A549 (cell line): ENCODE results near the gene CRYZ. TPM values are rescaled to one million over a fixed set of nuclear protein-coding genes. Genes with fewer than 3 reads are reported as not detected.

ENCODE experiments used
- ATAC-seq, 2 experiments: fragments of 200-7000 bp in 1 of 2; fragments of >200 bp in 1 of 2; cut with Nextera tagmentation in 1 of 2; cut with Tn5 transposase in 1 of 2; 3 replicates each; pipeline versions ENCODE4 v1.8.0 to v1.9.1; 2018 to 2020; ENCODE audit warnings: mild to moderate bottlenecking in 1 of 2, moderate library complexity in 1 of 2
- CTCF ChIA-PET: fragments of 300-600 bp; sonication (Branson Sonifier 250); formaldehyde crosslinking; extraction: SDS; loops from one replicate; lab custom pipeline; 2021; ENCODE audit warnings: antibody characterized with exemption, inconsistent platforms; lab: Yijun Ruan, JAX
- POLR2A ChIA-PET: fragments of 350-600 bp; formaldehyde crosslinking; extraction: SDS; loops from one replicate; lab custom pipeline; 2021; ENCODE audit warnings: antibody characterized with exemption, inconsistent platforms; lab: Yijun Ruan, JAX
- DNase-seq, 2 experiments: peaks; one replicate each; pipeline versions ENCODE4 v3.0.0 to v3.0.0-alpha.2; 2011 to 2016; ENCODE audit warnings: low read depth in 1 of 2, low spot score in 1 of 2
- FAIRE-seq: peaks from 2 replicates; lab custom pipeline; 2011; peaks lifted over from hg19 to GRCh38; lab: Jason Lieb, UNC
- H3K27ac ChIP-seq, 2 experiments: fragments of >200 bp; sonication (Bioruptor Twin); formaldehyde crosslinking; 3 replicates each; pipeline ENCODE4 v1.5.1; 2016 to 2017
- H3K4me1 ChIP-seq: fragments of >200 bp; sonication (Bioruptor Twin); formaldehyde crosslinking; 3 replicates; pipeline ENCODE4 v1.6.1; 2016
- H3K4me2 ChIP-seq: fragments of >200 bp; sonication (Bioruptor Twin); formaldehyde crosslinking; 3 replicates; pipeline ENCODE4 v1.6.1; 2016
- H3K4me3 ChIP-seq: fragments of >200 bp; sonication (Bioruptor Twin); formaldehyde crosslinking; 3 replicates; pipeline ENCODE4 v1.5.1; 2016
- H3K9me3 ChIP-seq: fragments of >200 bp; sonication (Bioruptor Twin); formaldehyde crosslinking; 3 replicates; pipeline ENCODE4 v1.6.1; 2016
- CBX2 ChIP-seq: fragments of 200-600 bp; sonication (generic); IDR thresholded peaks from 2 replicates; pipeline ENCODE4 v1.6.1; 2016; ENCODE audit warnings: low read depth, mild to moderate bottlenecking, borderline replicate concordance
- CBX8 ChIP-seq: fragments of 200-600 bp; sonication (generic); IDR thresholded peaks from 2 replicates; pipeline ENCODE4 v1.6.1; 2016
- CHD2 ChIP-seq: fragments of 150-350 bp; IDR thresholded peaks from 2 replicates; pipeline ENCODE4 v1.6.1; 2014; ENCODE audit warnings: low read length; ENCODE audit not compliant: partially characterized antibody
- E2F6 ChIP-seq: IDR thresholded peaks from 2 replicates; pipeline ENCODE4 v1.6.1; 2012; ENCODE audit warnings: low read depth, borderline replicate concordance
- ELK1 ChIP-seq: fragments of 150-350 bp; IDR thresholded peaks from 2 replicates; pipeline ENCODE4 v1.6.1; 2014; ENCODE audit warnings: low read depth, mild to moderate bottlenecking, low read length
- FOSB ChIP-seq: fragments of 250-450 bp; sonication (Bioruptor Pico); IDR thresholded peaks from 2 replicates; pipeline ENCODE4 v1.5.0; 2020; ENCODE audit warnings: mild to moderate bottlenecking, moderate library complexity
- GATA3 ChIP-seq: IDR thresholded peaks from 2 replicates; pipeline ENCODE4 v1.6.1; 2012; ENCODE audit warnings: borderline replicate concordance
- HOXA7 ChIP-seq: fragments of 250-450 bp; sonication (Bioruptor Pico); IDR thresholded peaks from 2 replicates; pipeline ENCODE4 v1.5.0; 2020; ENCODE audit warnings: mild to moderate bottlenecking, moderate library complexity
- HOXB5 ChIP-seq: fragments of 250-450 bp; sonication (Bioruptor Pico); IDR thresholded peaks from 2 replicates; pipeline ENCODE4 v1.5.0; 2020; ENCODE audit warnings: mild to moderate bottlenecking, moderate library complexity
- MAFK ChIP-seq: fragments of 450-650 bp; IDR thresholded peaks from 2 replicates; pipeline ENCODE4 v1.6.1; 2014; ENCODE audit not compliant: partially characterized antibody
- MAX ChIP-seq: IDR thresholded peaks from 2 replicates; pipeline ENCODE4 v1.6.1; 2012
- NFE2L2 ChIP-seq: fragments of 150-350 bp; conservative IDR thresholded peaks from 2 replicates; pipeline ENCODE4 v1.6.1; 2014; ENCODE audit warnings: low read length
- NR3C1 ChIP-seq: fragments of >200 bp; sonication (Bioruptor Twin); formaldehyde crosslinking; IDR thresholded peaks from 3 replicates; pipeline ENCODE4 v1.6.1; 2017
- PHF8 ChIP-seq: fragments of 200-600 bp; sonication (generic); IDR thresholded peaks from 2 replicates; pipeline ENCODE4 v1.6.1; 2016; ENCODE audit warnings: low read depth, mild to moderate bottlenecking, antibody characterized with exemption, moderate library complexity, borderline replicate concordance
- POLR2A ChIP-seq: IDR thresholded peaks from 2 replicates; pipeline ENCODE4 v1.6.1; 2012; ENCODE audit warnings: mild to moderate bottlenecking, low read length
- REST ChIP-seq: fragments of 200-600 bp; sonication (generic); IDR thresholded peaks from 2 replicates; pipeline ENCODE4 v1.6.1; 2016; ENCODE audit warnings: antibody characterized with exemption, mild to moderate bottlenecking, moderate library complexity
- SMC3 ChIP-seq: fragments of >200 bp; sonication (Bioruptor Twin); formaldehyde crosslinking; IDR thresholded peaks from 3 replicates; pipeline ENCODE4 v1.6.1; 2018; ENCODE audit warnings: inconsistent platforms
- SREBF2 ChIP-seq: fragments of 450-650 bp; IDR thresholded peaks from 2 replicates; pipeline ENCODE4 v1.6.1; 2014; ENCODE audit warnings: mild to moderate bottlenecking, moderate library complexity
- TP53 ChIP-seq: fragments of 250-450 bp; sonication (Bioruptor Pico); IDR thresholded peaks from 2 replicates; pipeline ENCODE4 v1.5.0; 2021; ENCODE audit warnings: mild to moderate bottlenecking, moderate library complexity
- ZC3H11A ChIP-seq: fragments of 450-650 bp; IDR thresholded peaks from 2 replicates; pipeline ENCODE4 v1.6.1; 2014; ENCODE audit warnings: antibody characterized with exemption, mild to moderate bottlenecking
- ZSCAN20 ChIP-seq: fragments of 250-450 bp; sonication (Bioruptor Pico); IDR thresholded peaks from 2 replicates; pipeline ENCODE4 v1.8.0; 2022; ENCODE audit warnings: mild to moderate bottlenecking, moderate library complexity
- WGBS: methylation state at CpG from one replicate; pipeline ENCODE4 v1.1.6; 2017; ENCODE audit errors: missing lambda C conversion rate; 5-methylcytosine and 5-hydroxymethylcytosine counted together
- polyA plus RNA-seq, 4 experiments: library from polyadenylated mRNA; depleted of rRNA in 3 of 4; stranded (reverse); fragments of >200 nt; fragmentation: RNase III in 1 of 4; extraction: RNeasy Plus Mini Kit Qiagen cat#74134 plus additional on column Dnase treatment in 1 of 4; gene quantifications; 2 replicates in 3 of 4; 3 replicates in 1 of 4; pipeline ENCODE4 v1.2.3, GENCODE V29; 2011 to 2017

CRYZ gene
- polyA plus RNA-seq, 2 of the 4 experiments (the other 2 are of a cell fraction): 99.1 to 159 TPM

GRCh38 chr1:74728736-74729135, 4.1 kb downstream of the CRYZ start (continued):
- TF ChIP-seq ELK1: no peak
- TF ChIP-seq CBX2: no peak
- no peak for TF ChIP-seq HOXB5 (CRISPR knock-in tag)
- TF ChIP-seq FOSB (CRISPR knock-in tag): no peak

- WGBS: no CpG with 5 or more reads among the region's 1 CpG
- no peak overlapping the region for H3K27ac ChIP-seq
These were observed 6.8 kb downstream of the CRYZ start for GRCh38 chr1:74726063-74726462.

GRCh38 chr1:74717626-74718025, 15.2 kb downstream of the CRYZ start:
- no peak for TF ChIP-seq FOSB (CRISPR knock-in tag)
- CTCF ChIA-PET: no interaction called here
- 91% methylated on average over 2 of the region's 2 CpGs for WGBS
- Histone ChIP-seq H3K4me3 (no peak overlapping the region), H3K4me2 (no peak overlapping the region), H3K9me3 (no peaks in the 10 kb centered on the region), H3K4me1 (peaks cover 7% of the 10 kb centered on the region; the same call in 1 of the 3 replicates), H3K27ac (no peak overlapping the region)
- DNase-seq: no peak
- no peak for FAIRE-seq
- ATAC-seq: no peak
- POLR2A ChIA-PET: no interaction called here

More at GRCh38 chr1:74726063-74726462, 6.8 kb downstream of the CRYZ start:
- Histone ChIP-seq H3K4me1 (peaks cover 17% of the 10 kb centered on the region), H3K4me2 (no peak overlapping the region), H3K9me3 (peaks cover 24% of the 10 kb centered on the region), H3K4me3 (no peak overlapping the region)
- ChIA-PET CTCF (no interaction called here), POLR2A (no interaction called here)
- no peak for DNase-seq
- TF ChIP-seq TP53 (CRISPR knock-in tag): no peak
- TF ChIP-seq HOXB5 (CRISPR knock-in tag): no peak
- TF ChIP-seq HOXA7 (CRISPR knock-in tag): no peak
- no peak for TF ChIP-seq MAX
- no peak for TF ChIP-seq ZSCAN20 (CRISPR knock-in tag)
- TF ChIP-seq POLR2A: no peak
- no peak for TF ChIP-seq E2F6
- TF ChIP-seq SMC3: no peak
- no peak for TF ChIP-seq NFE2L2
- TF ChIP-seq CBX8: no peak
- no peak for TF ChIP-seq GATA3
- TF ChIP-seq ZC3H11A: no peak
- no peak for TF ChIP-seq REST
- ATAC-seq: no peak
- FAIRE-seq: no peak

GRCh38 chr1:74716822-74717221, 16.0 kb downstream of the CRYZ start:
- ChIA-PET POLR2A (no interaction called here), CTCF (no interaction called here)
- FAIRE-seq: no peak

More at GRCh38 chr1:74716822-74717221, 16.0 kb downstream of the CRYZ start:
- Histone ChIP-seq H3K4me2 (no peak overlapping the region), H3K4me3 (no peak overlapping the region), H3K27ac (no peak overlapping the region), H3K4me1 (peaks cover 7% of the 10 kb centered on the region; the same call in 1 of the 3 replicates), H3K9me3 (no peaks in the 10 kb centered on the region)
- WGBS: 94% methylated on average over 1 of the region's 1 CpG
- TF ChIP-seq NR3C1 (no peak), CHD2 (no peak), FOSB (CRISPR knock-in tag) (no peak), NFE2L2 (no peak), HOXB5 (CRISPR knock-in tag) (no peak), PHF8 (no peak), MAFK (no peak), SREBF2 (no peak)
- no peak for DNase-seq
- no peak for ATAC-seq
